ENCODE data around the gene AHNAK.
A peak's percentile ranks its signal among the peaks of the same experiment; 100 is the strongest.
"Not testable (repeated sequence)": the region's sequence is repeated elsewhere in the genome, so short reads cannot be mapped to it uniquely, and the experiment has no call there.

Gene AHNAK

DNA sequence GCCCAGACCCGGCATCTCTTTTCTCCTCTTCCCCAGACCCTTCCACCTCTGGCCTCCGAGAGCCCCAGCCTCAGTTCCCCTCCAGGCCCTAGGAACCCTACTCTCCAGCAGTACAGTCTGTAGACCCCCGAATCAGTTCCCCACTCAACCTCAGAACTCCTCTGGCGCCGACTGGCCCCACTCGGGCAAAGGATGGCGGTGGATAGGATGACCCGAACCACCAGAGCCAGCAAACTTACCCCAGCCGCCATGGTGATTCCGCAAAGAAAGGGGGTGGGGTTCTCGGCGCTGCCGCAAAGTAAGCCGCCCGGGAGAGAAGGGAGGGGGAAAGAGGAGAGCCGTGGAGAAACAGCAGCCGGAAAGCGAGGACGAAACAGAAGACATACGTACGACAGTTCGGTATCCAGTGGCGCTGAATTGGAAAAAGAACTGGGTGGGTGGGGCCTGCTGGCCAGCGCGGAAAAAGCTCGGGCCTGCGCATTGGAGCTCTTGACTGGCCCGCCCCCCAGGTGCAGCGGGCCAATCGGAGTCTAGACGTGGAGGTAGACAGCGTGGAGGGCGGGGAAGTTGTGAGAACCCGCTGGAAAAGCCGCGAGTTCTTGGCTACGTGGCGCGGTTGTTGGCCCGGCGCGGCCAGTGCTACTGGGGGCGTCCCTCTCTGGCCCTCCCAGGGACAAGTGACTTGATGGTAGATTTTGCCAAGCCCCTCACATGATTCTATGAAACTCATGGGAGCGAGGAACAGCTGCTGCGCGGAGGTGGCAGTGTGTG lies 27.2 kb upstream of the AHNAK start, which contains the start of gene EEF1G:
Gene EEF1G, minus strand, starts transcription at position 300 of the 771 bp plus-strand sequence. Its CDS starts 49 bp downstream, at position 251.
- DNase-seq (ENCODE audit: low read depth) = peak; percentile 97

DNA sequence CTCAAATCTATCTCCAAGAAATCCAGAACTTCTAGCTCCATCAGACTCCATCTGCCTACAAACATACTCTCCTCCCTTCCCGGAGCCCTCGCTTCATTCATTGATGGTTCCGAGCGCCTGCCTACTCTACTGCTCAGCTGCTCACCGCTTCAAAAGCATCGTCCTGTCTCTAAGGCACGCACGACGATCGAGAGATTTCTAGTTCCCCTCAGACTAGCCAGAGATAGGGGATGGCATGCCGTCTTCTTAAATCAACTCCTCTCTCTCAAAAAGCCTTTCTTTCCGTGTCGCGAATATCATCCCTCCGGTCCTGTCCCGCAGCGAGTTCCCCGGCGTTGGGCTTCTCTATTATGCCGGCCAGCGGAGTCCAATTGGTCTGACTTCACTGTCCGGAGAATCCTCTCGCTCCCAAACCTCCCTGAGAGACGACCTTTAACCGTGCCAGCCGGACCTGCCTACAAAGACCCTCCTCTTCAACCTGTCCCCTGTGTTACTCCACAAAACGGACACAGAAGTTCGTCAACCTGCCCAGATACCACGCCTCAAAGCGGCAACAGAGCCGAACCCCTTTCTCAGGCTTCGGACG lies 26.5 kb upstream of the AHNAK start:
- no peak for DNase-seq (ENCODE audit: low read depth)

GRCh38 chr11:62572431-62572830 lies 25.8 kb upstream of the AHNAK start:
- no peak for DNase-seq (ENCODE audit: low read depth)

DNA sequence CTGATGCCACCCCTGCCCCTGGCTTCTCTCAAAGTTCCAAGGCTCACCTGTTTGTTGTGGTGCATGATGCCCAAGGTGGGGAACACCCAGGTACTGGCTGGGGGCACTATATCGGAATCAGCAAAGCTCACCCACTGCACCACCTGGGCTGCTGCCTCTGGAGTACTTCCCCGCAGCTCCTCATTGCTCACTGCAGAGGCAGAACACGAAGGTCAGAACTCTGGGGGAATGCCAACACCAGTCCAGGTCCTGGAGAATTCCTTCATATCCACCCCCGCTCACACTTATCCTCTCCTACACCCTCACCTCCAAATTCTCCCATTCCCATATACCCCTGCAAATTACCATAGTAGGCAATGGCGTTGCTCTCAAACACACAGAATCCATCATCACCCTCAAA lies 24.9 kb upstream of the AHNAK start:
- not testable (repeated sequence) for DNase-seq (ENCODE audit: low read depth)

DNA sequence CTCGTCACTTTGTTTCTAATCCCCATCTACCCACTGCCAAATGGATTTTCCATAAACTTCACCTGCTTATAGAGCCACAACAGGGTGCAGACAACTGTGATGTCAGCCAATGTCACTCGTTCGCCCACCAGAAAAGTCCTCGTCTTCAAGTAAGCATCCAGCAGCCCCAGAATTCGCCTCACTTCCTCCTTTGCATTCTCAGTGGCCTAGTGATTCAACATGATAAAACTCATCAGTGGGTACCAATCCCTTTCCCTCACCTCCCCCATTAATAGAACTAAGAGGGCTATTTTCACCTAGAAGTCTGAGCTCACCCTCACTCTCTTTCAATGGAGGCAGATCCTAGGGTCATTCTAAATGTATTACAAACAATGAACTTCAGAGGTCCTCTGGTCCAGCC lies 24.3 kb upstream of the AHNAK start:
- DNase-seq (ENCODE audit: low read depth) = not testable (repeated sequence)

- no peak for DNase-seq (ENCODE audit: low read depth)
Observed at GRCh38 chr11:62569611-62570010, 23.0 kb upstream of the AHNAK start.

GRCh38 chr11:62567018-62567633 lies 20.5 kb upstream of the AHNAK start:
- DNase-seq (ENCODE audit: low read depth) = no peak

DNA sequence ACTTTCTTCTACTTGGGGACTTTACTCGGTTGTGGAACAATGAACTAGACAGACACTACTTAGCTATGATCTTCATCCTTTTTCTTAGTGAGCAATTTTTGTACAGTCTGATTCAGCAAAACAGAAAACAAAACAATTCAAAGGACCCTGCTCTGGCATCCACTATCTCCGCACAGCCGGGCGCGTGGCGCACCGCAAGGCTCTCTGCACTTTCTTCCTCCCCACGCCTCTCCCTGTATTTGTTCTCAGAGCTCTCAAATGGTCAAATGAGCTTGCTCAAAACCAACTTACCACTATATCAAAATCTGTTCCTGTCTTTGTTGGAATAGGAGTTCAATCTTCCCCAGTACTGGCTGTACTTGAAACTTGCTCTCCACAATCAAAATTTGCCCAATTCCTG lies 19.6 kb upstream of the AHNAK start:
- no peak for DNase-seq (ENCODE audit: low read depth)

- no peak for DNase-seq (ENCODE audit: low read depth)
Observed at GRCh38 chr11:62565100-62565802, 18.6 kb upstream of the AHNAK start.

DNA sequence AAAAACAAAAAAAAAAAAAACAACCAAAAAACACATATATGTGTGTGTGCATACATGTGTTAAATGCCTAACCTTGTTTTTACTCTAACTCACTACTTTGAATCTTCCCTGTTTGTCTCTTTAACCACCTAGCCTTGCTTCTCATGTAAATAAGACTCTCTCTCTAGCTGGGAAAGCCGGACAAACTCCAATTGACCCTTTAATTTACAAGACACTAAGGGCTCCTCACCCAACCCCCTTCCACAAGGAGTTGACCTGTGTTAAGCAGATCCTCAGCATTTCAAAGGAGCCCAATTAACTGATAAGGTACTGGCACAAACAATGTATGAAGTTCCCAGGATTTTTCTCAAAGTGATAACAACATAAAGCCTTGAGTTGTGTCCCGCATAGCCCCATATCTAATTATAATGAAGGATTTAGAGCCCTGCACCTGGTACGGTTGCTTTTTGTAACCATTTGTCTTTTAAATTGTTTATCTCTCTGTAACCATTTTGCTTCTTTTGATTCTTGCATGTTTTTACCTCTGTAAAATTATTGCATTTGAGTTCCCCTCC lies 15.1 kb upstream of the AHNAK start:
- not testable (repeated sequence) for DNase-seq (ENCODE audit: low read depth)

DNA sequence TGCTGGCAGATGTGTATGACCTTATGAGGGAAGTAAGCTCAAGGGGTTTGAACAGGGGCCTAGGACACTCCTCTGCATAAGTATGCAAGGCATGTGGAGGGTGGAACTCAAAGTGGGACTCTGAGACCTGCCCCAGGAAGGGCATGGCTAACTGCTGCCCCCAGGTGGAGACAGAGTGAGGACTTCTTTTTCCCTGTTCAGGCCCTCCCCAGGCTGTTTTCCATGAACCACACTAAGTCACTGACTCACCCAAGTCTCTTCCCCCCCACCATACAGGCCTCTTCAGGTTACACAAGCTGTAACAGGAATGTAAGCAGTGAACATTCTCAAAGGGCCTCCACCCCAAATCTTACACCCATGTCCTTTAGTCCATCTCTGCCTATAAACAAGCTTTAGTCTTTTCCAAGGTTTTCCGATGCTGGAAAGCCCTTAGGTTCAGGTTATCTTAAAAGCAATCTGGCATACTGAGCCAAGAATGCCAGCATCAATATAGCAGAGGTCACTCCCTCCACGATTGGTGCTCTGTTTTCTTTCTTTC lies 14.0 kb upstream of the AHNAK start:
- peak; percentile 63 for DNase-seq (ENCODE audit: low read depth)

- DNase-seq (ENCODE audit: low read depth) = not testable (repeated sequence)
Observed at GRCh38 chr11:62559626-62560025, 13.0 kb upstream of the AHNAK start.

GRCh38 chr11:62559204-62559603 lies 12.6 kb upstream of the AHNAK start:
- DNase-seq (ENCODE audit: low read depth) = no peak

GRCh38 chr11:62558669-62559068 lies 12.1 kb upstream of the AHNAK start:
- DNase-seq (ENCODE audit: low read depth) = no peak

DNA sequence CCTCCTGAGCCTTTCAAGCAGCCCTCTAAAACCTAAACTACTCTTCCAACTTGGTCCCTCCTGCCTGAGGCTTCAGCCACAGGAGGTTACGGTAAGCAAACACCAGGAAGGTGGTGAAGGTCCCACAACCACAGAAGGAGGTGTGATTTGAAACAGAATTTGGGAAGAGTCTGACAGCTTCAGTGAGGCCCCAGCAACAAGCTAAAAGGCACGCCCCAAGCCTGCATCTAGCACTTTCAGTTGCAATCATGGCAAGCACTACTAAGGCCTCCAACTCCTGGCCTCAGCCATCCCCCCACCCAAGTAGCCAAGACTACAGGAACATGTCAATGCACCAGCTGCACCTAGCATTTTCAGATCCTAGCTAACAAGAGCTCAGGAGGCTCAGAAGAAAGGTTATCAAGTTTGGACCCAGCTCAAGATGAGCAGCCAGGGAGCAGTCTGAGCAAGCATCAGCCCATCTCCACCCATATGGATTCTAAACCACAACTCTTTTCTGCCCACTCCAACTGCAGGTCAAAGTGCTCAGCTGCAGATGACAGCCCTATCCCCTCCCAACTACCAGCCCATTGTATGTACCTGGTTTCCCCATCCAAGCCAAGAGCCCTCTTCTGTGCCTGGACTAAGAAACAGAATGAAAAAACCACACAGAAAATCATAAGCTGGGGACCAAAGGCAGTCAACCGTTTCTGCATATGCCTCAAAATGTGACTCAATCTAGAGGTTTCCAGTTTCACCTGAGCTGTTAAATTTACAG lies 10.4 kb upstream of the AHNAK start:
- peak; percentile 49 for DNase-seq (ENCODE audit: low read depth)

- DNase-seq (ENCODE audit: low read depth) = peak; percentile 77
Observed at GRCh38 chr11:62556108-62556874, 9.7 kb upstream of the AHNAK start.

GRCh38 chr11:62555464-62556107 lies 9.0 kb upstream of the AHNAK start:
- no peak for DNase-seq (ENCODE audit: low read depth)

GRCh38 chr11:62554387-62555167 lies 8.0 kb upstream of the AHNAK start:
- DNase-seq (ENCODE audit: low read depth) = no peak

- no peak for DNase-seq (ENCODE audit: low read depth)
Observed at GRCh38 chr11:62553839-62554361, 7.3 kb upstream of the AHNAK start.

Measured in activated T-cell treated with anti-CD3 and anti-CD28 coated beads for 48 hours (primary cell).